NCI-H524 treated with DMSO at 0.1 percent for 48 hours (cell line): ENCODE results near the gene CYP27B1.
A peak's percentile ranks its signal among the peaks of the same experiment; 100 is the strongest.

Source experiments
- DNase-seq: peaks from one replicate; lab custom pipeline; 2025; lab: John Stamatoyannopoulos, UW

The CYP27B1 gene

DNA sequence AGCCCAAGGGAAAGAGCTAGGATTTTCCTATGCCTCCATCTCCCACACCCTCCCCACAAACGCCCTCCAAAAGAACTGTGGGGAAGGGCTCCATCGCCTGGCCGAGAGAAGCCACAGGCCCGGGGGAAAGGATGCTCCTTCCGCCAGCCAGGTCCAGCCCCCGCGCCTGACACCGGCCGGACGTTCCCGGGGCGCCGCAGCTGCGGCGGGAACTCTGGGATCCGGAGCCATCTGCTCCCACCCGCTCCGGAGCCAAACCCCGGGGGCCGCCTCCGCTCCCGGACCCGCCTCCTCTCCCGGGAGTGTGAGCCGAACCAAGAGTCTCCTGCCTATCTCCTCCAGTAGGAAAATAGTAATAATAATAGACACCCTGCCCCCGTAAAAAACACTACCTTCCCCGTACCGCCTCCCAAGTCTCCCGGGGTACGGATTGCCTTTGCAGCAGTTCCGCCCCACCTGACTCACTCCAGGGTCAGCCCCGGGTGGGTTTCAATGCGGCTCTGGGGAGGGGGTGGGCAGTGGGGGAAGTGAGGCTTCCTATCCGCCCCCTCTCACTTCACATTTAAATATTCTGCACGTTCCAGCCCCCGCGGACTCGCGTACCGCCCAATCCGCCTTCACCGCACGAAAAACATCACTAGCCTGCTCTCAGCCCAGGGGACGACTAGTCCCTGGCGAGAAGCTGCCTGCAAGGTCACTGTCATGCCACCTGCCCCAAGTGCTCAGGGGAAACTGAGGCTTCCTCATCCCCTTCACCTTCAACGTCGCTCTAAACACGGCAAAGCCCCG, 30.7 kb downstream of the CYP27B1 start:
- no peak for DNase-seq

DNA sequence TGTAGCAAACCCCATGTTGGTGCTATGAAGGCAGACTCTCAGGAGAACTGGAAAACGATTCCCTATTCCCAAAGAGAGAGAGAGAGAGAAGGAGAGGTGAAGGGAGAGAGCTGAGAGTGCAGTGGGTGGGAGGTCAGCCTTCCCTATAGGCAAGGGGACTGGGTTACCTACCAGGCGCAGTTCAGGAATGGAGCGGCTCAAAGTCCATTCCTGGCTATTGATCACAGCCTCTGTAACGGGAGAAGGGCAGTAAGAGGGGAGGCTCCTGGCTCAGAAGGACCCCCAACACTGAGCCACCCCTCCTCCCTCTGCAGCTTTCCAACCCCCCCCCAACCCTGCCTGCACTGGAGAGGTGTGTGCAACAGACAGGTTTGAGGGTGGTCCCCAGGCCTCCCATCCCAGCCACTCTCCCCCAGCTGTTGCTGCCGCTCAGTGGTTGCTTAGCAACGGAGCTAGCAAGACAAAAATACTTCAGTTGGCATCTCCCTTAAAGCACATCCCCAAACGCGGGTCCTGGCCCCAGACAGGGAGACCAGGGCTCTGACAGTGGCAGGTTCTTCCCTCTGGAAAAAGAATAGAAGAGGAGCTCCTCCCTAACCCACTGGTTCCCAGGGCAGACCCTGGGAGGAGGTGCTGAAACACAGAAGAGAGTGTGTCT, 31.6 kb downstream of the CYP27B1 start:
- DNase-seq = no peak

GRCh38 chr12:57734591-57734990, 32.3 kb downstream of the CYP27B1 start:
- DNase-seq = no peak

DNA sequence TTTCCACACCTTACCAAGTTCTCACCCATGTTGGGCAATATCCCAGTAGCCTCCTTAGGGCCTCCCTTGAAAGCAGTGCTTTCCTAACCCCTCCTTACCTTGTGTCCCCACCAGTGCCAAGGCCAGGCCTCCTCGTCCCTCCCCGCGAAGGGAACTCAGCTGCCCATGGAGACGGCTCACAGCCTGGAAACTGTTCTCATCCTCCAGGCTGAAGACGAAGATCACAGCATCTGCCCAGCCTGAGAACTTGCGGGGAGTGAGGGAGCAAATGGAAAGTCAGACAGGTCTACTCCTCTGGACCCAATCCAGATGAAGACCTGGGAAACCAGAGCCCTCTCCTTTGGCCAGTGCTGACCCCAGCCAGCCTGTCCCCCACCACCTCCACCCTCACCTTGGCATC, 33.0 kb downstream of the CYP27B1 start:
- DNase-seq = no peak

DNA sequence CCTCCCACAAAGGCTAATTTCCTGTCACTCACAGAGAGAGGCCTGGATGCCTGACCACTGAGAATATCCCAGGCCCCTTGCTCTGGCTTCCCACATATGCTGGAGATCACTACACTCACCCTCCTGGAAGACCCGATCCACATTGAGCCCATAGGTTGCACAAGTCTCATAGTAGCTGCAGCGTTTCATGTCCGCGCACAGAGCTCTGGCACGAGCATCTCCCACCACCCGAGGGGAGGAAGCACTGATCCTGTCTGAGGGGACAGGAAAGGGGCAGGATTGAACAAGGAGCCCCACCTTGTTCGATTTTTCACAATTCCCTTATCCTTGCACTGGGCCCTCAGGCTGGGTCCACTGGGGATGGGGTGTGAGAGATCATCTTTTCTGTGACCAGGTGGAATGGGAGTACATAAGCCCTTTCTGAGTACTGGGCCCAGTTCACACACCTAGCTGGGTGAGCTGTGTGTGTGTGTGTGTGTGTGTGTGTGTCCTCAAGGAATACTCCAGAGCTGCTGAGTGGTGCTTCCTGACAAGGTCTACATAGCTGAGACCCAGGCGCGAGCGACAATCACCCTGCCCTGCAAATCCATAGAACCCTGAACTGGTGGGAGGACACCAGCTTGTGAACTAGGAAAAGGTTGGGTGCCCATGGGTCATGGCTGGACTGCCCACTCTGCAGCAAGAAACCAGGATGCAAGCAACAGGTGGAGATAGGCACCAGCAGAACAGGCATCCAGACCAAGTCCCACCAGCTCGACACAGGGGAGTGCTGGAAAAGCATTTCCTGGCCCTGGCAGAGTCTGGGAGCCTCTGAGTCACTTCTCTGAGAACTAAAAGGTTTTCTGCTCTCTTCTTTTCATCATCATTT, 33.9 kb downstream of the CYP27B1 start:
- no peak for DNase-seq

GRCh38 chr12:57732270-57732669, 34.6 kb downstream of the CYP27B1 start:
- DNase-seq = no peak

GRCh38 chr12:57731411-57732080, 35.3 kb downstream of the CYP27B1 start:
- DNase-seq = no peak

- DNase-seq = no peak
These were observed 36.4 kb downstream of the CYP27B1 start for GRCh38 chr12:57730336-57731067.

DNA sequence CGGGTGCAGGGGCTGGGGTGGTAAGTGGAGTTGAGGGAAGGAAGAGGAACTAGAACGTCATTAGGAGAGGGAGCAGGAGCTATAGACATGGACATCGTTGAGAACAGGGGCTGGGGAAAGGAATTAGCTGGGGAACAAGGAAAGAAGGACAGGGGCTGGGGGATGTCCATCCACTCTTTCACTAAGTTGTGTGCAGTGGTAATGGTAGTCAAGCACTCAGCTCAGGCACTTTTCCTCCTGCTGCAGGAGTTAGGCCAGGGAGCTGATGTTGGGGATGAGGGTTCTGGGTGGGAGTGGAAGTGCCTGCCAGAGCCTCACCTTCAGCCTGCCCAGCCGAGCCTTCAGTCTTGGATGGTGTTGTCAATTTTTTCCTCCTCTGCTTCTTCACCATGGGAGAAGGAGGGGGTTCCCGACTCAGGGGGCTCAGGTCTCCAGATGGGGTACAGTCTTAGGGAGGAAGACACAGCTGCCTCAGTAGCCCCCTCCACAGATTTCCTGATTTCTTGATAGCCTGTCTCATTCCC, 37.5 kb downstream of the CYP27B1 start:
- no peak for DNase-seq

DNA sequence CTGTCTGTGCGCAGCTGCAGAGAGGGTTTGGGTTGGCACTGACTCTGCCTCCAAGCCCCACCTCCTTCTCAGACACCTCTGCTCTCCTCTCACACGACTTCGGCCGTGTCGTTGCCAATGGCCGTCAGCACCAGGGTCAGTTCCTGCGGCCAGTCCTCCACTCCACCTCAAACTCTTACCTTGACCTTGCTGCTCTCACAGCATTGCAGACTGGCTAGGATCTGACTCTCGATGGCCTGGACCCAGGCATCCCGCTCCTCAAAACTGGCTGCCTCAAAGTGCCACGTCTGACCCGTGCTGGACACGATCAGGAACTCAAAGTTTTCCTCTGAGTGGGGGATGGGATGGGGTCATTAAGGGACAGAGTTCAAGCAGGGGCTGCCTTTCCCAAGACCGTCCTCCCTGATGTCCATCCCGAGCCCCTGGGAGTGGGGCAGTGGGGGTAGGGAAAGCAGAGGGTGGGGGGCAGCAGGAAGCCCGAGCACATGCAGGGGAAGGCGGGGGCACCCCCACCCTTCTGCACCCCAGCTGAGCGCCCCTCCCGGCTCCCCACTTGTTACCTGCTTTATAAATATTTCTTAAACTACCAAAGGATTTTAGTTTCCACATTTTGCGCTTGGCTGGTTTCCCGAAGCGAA, 39.0 kb downstream of the CYP27B1 start:
- DNase-seq = no peak

DNA sequence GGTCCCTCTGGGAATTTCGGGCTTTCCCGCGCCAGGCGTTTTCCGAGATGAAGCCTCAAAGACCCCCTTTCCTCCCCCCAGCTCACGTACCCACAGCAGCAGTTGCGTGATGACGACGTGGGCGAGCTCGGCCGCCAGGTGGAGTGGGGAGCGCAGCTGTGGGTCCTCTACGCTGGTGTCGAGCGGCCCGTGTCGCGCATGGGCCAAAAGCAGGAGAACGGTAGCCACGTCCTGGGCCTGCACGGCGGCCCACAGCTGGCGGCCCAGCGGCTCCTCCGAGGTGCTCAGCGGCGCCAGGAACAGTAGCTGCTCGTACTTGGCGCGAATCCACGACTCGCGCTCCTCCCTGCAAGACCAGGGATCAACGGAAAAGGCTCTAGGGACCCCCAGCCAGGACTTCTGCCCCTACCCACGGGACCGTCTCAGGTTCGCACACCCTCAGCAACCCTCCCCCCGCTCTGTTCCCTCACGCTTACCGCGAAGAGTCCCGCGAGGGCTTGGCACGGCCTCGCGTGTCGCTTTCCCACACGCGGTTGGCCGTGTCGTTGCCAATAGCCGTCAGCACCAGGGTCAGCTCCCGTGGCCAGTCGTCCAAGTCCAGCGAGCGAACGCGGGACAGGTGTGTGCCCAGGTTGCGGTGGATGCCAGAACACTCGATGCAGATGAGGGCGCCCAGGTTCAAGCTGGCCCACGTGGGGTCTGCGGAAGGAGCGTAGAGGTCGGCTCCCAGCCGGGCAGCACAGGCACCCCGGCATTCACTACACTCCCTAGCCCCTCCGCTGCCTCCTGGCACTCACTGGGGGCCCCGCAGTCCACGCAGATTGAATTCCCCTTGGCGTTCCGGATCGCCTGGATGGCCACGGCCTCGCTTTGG, 39.8 kb downstream of the CYP27B1 start:
- no peak for DNase-seq

- DNase-seq = peak; percentile 27
These were observed 40.6 kb downstream of the CYP27B1 start for GRCh38 chr12:57726151-57726883.

DNA sequence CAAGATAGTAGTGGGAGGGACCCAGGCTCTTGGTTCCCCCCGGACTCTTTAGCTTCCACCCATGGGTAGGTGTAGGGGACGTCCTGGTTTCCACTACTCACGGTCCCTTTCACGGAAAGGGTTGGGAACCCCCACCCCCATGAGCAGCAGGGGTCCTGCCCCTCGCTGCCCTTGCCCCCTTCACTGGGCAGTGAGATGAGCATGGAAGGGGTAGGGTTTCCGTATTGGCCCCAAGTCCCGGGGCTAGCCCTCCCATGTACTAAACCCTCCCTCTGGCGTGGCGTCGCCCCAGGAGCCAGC, 41.1 kb downstream of the CYP27B1 start:
- no peak for DNase-seq

GRCh38 chr12:57724936-57725740, 41.7 kb downstream of the CYP27B1 start:
- no peak for DNase-seq

GRCh38 chr12:57724003-57724935, 42.6 kb downstream of the CYP27B1 start:
- no peak for DNase-seq

- DNase-seq = no peak
These were observed 43.3 kb downstream of the CYP27B1 start for GRCh38 chr12:57723630-57723962.
